GM10847 (cell line): Measurements from ENCODE around the gene PNPLA1.

Source experiments
- POLR2A ChIP-seq: IDR thresholded peaks from 2 replicates; pipeline ENCODE4 v1.6.1; 2011; ENCODE audit not compliant: insufficient read length; ENCODE audit errors: extremely low read depth

PNPLA1 gene

DNA sequence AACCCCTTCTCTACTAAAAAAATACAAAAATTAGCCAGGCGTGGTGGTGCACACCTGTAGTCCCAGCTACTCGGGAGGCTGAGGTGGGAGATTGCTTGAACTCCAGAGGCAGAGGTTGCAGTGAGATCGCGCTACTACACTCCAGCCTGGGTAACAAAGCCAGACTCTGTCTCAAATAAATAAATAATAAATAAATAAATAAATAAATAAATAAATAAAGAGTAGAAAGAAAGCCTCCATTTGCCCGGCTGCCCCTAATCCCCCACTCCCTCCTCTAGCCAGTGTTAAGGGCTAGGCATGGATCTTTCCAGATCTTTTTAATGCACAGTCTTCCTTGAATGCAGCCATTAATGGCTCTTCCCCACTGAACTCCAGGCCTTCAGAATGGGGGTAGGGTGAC is 3.2 kb downstream of the PNPLA1 start:
- TF ChIP-seq POLR2A = no peak

GRCh38 chr6:36273802-36274514 is 4.1 kb downstream of the PNPLA1 start:
- no peak for TF ChIP-seq POLR2A

DNA sequence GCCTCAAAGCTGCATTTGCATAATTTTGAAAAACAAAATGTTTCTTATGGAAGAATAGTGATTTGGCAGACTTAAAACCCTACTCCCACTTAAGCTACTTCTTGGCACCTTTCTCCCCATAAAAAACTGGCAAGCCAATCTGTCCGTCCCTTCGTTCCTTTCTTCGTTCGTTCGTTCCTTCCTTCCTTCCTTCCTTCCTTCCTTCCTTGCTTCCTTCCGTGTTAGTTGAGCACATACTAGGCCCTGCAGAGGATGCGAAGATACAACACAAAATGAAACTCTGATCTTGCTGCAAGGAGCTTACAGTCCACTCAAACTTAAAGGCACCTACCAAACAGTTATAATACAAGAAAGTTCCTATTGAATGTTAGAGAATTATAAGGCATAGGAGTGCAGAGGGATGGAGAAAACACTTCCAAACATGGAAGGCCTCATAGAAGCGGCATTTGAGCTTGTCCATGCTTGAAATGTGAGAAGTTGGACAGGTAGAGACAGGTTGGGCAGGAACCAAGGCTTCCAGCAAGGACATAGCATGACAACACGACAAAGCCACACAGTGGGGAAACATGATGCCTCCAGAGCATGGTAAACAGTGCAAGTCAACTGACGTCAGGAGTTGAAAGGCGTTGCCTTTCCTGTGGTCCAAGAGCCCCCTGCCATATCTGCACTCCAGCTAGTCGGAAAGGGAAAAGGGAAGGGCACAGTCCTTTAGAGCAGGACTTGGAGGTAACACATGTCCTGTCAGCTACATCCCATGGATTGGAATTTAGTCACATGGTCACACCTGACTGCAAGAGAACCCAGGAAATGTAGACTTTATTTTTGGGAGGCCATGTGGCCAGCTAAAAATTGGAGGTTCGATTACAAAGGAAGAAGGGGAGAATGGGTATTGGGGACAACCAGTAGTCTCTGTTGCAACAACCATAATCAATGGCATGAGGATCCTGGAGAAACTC is 7.0 kb downstream of the PNPLA1 start:
- TF ChIP-seq POLR2A = no peak

GRCh38 chr6:36277946-36278470 is 8.1 kb downstream of the PNPLA1 start:
- TF ChIP-seq POLR2A = no peak

GRCh38 chr6:36280467-36280866 is 10.6 kb downstream of the PNPLA1 start:
- no peak for TF ChIP-seq POLR2A

GRCh38 chr6:36280983-36281382 is 11.1 kb downstream of the PNPLA1 start:
- no peak for TF ChIP-seq POLR2A

DNA sequence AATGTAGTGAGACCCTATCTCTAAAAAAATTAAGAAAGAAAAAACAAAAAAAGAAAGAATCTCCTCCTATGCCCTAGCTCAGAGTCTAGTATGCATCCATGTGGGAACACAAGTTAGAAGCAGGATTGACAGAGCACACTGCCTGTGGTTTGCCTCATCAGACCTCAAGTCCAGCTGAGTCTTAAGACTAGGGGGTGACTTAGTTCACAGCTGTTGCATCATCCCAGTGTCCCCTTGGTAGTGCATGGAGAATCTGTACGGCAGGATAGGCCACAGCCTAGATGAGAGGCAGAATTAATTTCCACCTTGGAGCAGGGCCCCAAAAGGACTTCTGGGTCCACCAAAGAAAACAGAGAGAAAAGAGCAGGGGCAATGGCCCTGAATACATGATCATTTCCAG is 13.7 kb downstream of the PNPLA1 start:
- TF ChIP-seq POLR2A = no peak

GRCh38 chr6:36284359-36284758 is 14.5 kb downstream of the PNPLA1 start:
- no peak for TF ChIP-seq POLR2A

GRCh38 chr6:36285187-36285671 is 15.4 kb downstream of the PNPLA1 start:
- TF ChIP-seq POLR2A = no peak

DNA sequence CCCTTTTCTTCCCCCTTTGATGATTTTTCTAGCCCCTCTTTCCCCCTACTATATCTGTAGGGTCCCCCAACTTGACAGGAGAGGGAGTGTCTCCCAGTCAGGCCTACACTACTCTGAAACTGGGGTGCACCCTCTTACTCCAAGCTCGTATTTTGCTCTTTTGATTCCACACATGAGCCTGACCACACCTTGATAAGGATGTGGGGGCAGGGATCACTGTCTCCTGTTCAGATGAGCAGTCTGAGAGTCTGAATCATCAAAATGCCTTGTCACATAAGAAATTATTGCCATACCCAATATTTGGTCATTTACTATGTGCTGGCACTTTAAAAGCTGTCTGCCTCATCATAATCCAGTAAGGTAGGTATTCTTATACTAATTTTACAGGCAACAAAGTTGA is 15.9 kb downstream of the PNPLA1 start:
- TF ChIP-seq POLR2A = no peak

DNA sequence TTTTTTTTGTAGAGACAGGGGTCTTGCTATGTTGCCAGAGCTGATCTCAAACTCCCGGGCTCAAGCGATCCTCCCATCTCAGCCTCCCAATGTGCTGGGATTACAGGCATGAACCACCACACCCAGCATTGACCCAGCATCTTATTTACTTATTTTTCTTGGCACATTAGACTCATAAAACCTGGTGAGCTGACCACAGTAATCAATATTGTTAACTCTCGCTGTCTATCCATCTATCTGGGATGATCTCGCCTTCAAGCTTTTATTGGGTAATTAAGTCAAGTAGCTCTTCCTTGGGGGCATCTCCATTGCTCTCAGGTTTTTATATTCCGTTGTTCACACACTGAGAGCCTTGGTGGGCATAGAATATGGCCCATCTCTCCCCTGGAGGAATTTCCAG is 17.0 kb downstream of the PNPLA1 start:
- TF ChIP-seq POLR2A = no peak

DNA sequence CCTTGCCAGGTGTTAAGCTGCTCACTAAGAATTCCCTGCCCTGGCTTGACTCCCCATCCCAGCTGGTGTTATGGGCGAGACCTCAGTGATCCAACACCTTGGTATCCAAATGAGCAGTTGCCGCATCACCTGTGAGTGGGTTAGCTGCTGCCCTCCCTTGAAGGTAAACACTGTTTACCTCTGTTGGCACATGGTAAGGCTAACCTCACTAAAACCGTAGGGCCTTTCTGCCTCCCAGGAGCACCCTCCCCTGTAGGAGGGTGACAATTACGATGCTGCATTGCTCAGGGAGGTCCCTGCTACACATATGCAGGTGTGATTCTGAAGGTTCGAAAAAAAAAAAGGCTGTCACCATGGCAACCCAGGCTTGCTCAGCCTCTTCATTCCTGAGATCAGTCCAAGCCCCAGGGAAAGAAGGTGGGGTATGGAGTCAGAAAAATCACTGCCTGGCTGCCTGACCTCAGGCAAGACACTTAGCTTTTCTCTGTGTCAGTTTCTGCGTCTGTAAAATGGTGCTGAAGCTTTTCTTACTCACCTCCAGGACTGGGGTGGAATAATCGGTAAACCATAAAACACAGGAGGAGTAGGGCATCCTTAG is 19.5 kb downstream of the PNPLA1 start:
- TF ChIP-seq POLR2A = no peak

DNA sequence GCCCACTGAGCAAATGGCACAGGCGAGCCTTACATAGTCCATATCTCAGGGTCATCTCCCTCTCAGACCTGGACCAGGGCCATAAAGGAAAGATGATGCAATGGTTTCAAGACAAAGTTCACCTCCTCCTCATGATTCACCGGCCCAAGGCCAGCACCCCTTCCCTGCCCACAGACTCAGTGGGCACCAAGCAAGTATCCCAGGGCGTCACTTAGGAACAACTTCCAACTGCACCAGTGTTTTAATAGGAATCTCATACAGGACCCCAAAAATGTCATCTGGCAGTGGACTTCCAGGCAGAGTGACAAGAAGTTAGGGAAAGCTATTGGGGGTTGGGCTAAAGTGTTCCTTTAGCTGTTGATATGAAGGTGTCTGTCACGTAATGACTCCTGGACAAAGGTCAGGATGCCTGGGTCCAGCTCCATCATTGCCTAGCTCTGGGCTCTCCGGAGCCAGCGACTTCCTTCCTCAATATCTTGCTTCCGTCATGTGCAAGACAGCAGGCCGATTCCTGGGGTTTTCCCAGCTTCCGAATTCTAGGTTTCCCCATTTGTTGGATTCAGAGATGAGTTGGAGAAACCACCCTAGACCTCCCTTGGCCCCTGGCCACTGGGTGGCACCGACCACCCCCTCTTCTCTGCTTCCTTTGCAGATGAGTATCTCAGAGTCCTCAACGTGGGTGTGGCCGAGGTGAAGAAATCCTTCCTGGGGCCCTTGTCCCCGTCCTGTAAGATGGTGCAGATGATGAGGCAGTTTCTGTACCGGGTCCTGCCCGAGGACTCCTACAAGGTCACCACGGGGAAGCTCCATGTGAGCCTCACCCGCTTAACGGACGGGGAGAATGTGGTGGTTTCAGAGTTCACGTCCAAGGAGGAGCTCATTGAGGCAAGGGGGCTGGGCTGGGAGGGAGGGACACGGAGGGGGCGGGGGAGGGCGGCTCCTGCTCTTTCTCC is 21.1 kb downstream of the PNPLA1 start:
- no peak for TF ChIP-seq POLR2A

DNA sequence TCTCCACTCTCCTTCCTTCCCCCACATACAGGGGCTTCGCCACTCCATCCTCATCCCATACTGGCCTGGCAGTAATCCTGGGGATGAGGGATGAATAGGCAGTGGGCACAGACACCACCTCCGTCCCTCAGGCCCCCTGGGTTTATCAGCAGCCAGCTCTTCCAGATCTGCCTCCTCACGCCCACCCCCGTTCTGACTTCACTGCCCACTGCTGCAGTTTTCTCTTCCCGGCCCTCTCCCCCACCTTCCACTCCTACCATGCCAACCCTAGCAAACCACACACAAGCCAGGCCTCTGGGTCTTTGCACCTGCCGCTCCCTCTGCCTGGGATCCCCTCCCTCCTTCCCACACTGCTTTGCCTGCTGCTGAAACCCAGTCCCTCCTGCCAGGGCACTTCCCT is 22.3 kb downstream of the PNPLA1 start:
- TF ChIP-seq POLR2A = no peak
